HG03045 (cell line): ENCODE results near the gene ZNF366.
"Not testable (repeated sequence)": the region's sequence is repeated elsewhere in the genome, so short reads cannot be mapped to it uniquely, and the experiment has no call there.

ENCODE experiments used
- ATAC-seq: cut with Tn5 transposase; IDR thresholded peaks from one replicate; pipeline ENCODE4 v1.9.1; 2021; ENCODE audit warnings: mild to moderate bottlenecking, moderate library complexity; ENCODE audit not compliant: unreplicated experiment

The ZNF366 gene

GRCh38 chr5:72412283-72413055 is 94.7 kb downstream of the ZNF366 start:
- ATAC-seq: no peak

GRCh38 chr5:72410688-72411295 is 96.4 kb downstream of the ZNF366 start:
- ATAC-seq: no peak

GRCh38 chr5:72408603-72409002 is 98.6 kb downstream of the ZNF366 start:
- ATAC-seq: no peak

GRCh38 chr5:72408127-72408526 is 99.1 kb downstream of the ZNF366 start:
- no peak for ATAC-seq

- no peak for ATAC-seq
Measured at GRCh38 chr5:72407541-72407940, 99.7 kb downstream of the ZNF366 start.

GRCh38 chr5:72407078-72407477 is 100.1 kb downstream of the ZNF366 start:
- ATAC-seq: no peak

GRCh38 chr5:72404771-72405170 is 102.4 kb downstream of the ZNF366 start:
- not testable (repeated sequence) for ATAC-seq

- ATAC-seq: no peak
Measured at GRCh38 chr5:72402959-72403628, 104.1 kb downstream of the ZNF366 start.

- ATAC-seq: no peak
Measured at GRCh38 chr5:72402381-72402890, 104.8 kb downstream of the ZNF366 start.

GRCh38 chr5:72400950-72401349 is 106.3 kb downstream of the ZNF366 start:
- no peak for ATAC-seq

- no peak for ATAC-seq
Measured at GRCh38 chr5:72397836-72398235, 109.4 kb downstream of the ZNF366 start.

GRCh38 chr5:72394688-72395087 is 112.5 kb downstream of the ZNF366 start:
- ATAC-seq: no peak

GRCh38 chr5:72393052-72393451 is 114.2 kb downstream of the ZNF366 start:
- ATAC-seq: no peak
